K562 (cell line): ENCODE data around the gene OGFR.

Source experiments
- CHD2 ChIP-seq: IDR thresholded peaks from 2 replicates; pipeline ENCODE4 v1.6.1; 2011; ENCODE audit warnings: low read depth, low read length
- COPS2 ChIP-seq: fragments of 450-650 bp; conservative IDR thresholded peaks from 2 replicates; pipeline ENCODE4 v1.6.1; 2016; ENCODE audit warnings: mild to moderate bottlenecking, moderate library complexity
- HCFC1 ChIP-seq: IDR thresholded peaks from 2 replicates; pipeline ENCODE4 v1.6.1; 2012; ENCODE audit warnings: low read depth, low read length, improper control_type of control experiment
- HMGN3 ChIP-seq: IDR thresholded peaks from 2 replicates; pipeline ENCODE4 v1.6.1; 2011; ENCODE audit warnings: borderline replicate concordance, low read depth, mild to moderate bottlenecking, mixed read lengths, low read length; ENCODE audit not compliant: insufficient read length; ENCODE audit errors: extremely low read depth
- SMAD1 ChIP-seq: fragments of 150-350 bp; IDR thresholded peaks from 2 replicates; pipeline ENCODE4 v1.6.1; 2014; ENCODE audit warnings: low read length, low read depth; ENCODE audit not compliant: partially characterized antibody
- SREBF2 ChIP-seq: sonication (generic); formaldehyde crosslinking; IDR thresholded peaks from 2 replicates; pipeline ENCODE4 v1.4.0; 2020; ENCODE audit warnings: mild to moderate bottlenecking, missing genetic modification reagents
- YY1 ChIP-seq, 3 experiments: IDR thresholded peaks; 2 replicates each; pipeline ENCODE4 v1.6.1; 2011; ENCODE audit warnings: low read length in 2 of 3, mild to moderate bottlenecking in 2 of 3, moderate library complexity in 2 of 3, borderline replicate concordance in 1 of 3, control low read depth in 1 of 3, low read depth in 1 of 3; ENCODE audit not compliant: insufficient read depth in 3 of 3, insufficient replicate concordance in 2 of 3, control insufficient read depth in 1 of 3, insufficient read length in 1 of 3; ENCODE audit errors: extremely low read depth in 1 of 3
- ZNF146 ChIP-seq: IDR thresholded peaks from one replicate; pipeline ENCODE4 v1.6.1; 2018; ENCODE audit warnings: missing compliant biosample characterization; ENCODE audit not compliant: unreplicated experiment
- ZNF324 ChIP-seq: fragments of 250-450 bp; sonication (Bioruptor Pico); IDR thresholded peaks from 2 replicates; pipeline ENCODE4 v1.4.0; 2020; ENCODE audit warnings: mild to moderate bottlenecking
- TF ChIP-seq, protein P1 (sequence below): fragments of 450-650 bp; IDR thresholded peaks from 2 replicates; pipeline ENCODE4 v1.6.1; 2017; ENCODE audit warnings: mild to moderate bottlenecking, moderate library complexity
- TF ChIP-seq, protein P2 (sequence below): fragments of 200-800 bp; sonication (Bioruptor generic); IDR thresholded peaks from 2 replicates; pipeline ENCODE4 v1.6.1; 2017; ENCODE audit warnings: missing genetic modification characterization, missing compliant biosample characterization

- TF ChIP-seq HCFC1 (no peak), COPS2 (no peak), CHD2 (no peak), HMGN3 (no peak), ZNF146 (no peak), SREBF2 (no peak), ZNF324 (no peak), YY1 (IDR thresholded peaks at IDR 0.05; ENCODE audit: borderline replicate concordance in 1 of 3, control insufficient read depth in 1 of 3, extremely low read depth in 1 of 3, insufficient read depth in 3 of 3, insufficient read length in 1 of 3, insufficient replicate concordance in 2 of 3, low read depth in 1 of 3, low read length in 2 of 3) (no peak), SMAD1 (no peak)
- TF ChIP-seq, protein P1, sequence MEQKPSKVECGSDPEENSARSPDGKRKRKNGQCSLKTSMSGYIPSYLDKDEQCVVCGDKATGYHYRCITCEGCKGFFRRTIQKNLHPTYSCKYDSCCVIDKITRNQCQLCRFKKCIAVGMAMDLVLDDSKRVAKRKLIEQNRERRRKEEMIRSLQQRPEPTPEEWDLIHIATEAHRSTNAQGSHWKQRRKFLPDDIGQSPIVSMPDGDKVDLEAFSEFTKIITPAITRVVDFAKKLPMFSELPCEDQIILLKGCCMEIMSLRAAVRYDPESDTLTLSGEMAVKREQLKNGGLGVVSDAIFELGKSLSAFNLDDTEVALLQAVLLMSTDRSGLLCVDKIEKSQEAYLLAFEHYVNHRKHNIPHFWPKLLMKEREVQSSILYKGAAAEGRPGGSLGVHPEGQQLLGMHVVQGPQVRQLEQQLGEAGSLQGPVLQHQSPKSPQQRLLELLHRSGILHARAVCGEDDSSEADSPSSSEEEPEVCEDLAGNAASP: no peak
- TF ChIP-seq, protein P2, sequence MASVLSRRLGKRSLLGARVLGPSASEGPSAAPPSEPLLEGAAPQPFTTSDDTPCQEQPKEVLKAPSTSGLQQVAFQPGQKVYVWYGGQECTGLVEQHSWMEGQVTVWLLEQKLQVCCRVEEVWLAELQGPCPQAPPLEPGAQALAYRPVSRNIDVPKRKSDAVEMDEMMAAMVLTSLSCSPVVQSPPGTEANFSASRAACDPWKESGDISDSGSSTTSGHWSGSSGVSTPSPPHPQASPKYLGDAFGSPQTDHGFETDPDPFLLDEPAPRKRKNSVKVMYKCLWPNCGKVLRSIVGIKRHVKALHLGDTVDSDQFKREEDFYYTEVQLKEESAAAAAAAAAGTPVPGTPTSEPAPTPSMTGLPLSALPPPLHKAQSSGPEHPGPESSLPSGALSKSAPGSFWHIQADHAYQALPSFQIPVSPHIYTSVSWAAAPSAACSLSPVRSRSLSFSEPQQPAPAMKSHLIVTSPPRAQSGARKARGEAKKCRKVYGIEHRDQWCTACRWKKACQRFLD: no peak
These were observed 28.5 kb upstream of the OGFR start for GRCh38 chr20:62776035-62776691.
